Stimulated activated CD8-positive, alpha-beta memory T cell treated with anti-CD3 and anti-CD28 coated beads, Interleukin-7, amount 100 ng/mL, for 48 hours (primary cell): ENCODE data around the gene LAMB4.

Source experiments
- DNase-seq, 2 donors: peaks; one replicate each; pipeline ENCODE4 v3.0.0-alpha.2; 2020; ENCODE audit warnings: low read depth in 1 of 2; ENCODE audit errors: extremely low read depth in 1 of 2

Gene LAMB4

DNA sequence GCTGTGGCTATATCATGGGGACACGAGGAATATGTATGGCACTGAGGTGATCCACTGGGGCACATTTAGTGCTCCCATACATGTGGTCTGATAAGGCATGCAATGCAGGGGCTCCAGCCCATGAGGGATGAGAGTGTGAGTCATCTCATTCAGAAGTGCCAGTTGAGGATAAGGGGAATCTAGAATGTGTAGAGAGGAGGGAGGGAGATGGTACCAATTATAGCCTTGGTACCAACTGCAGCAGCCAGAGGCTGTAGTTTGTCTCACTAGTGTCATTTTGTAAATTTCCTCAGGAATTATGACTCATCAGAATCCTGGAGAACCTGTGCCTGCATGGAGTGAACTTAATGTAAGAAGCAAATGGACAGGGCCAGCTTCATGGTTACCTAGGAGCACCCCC lies 46.2 kb downstream of the LAMB4 start:
- no peak for DNase-seq

DNA sequence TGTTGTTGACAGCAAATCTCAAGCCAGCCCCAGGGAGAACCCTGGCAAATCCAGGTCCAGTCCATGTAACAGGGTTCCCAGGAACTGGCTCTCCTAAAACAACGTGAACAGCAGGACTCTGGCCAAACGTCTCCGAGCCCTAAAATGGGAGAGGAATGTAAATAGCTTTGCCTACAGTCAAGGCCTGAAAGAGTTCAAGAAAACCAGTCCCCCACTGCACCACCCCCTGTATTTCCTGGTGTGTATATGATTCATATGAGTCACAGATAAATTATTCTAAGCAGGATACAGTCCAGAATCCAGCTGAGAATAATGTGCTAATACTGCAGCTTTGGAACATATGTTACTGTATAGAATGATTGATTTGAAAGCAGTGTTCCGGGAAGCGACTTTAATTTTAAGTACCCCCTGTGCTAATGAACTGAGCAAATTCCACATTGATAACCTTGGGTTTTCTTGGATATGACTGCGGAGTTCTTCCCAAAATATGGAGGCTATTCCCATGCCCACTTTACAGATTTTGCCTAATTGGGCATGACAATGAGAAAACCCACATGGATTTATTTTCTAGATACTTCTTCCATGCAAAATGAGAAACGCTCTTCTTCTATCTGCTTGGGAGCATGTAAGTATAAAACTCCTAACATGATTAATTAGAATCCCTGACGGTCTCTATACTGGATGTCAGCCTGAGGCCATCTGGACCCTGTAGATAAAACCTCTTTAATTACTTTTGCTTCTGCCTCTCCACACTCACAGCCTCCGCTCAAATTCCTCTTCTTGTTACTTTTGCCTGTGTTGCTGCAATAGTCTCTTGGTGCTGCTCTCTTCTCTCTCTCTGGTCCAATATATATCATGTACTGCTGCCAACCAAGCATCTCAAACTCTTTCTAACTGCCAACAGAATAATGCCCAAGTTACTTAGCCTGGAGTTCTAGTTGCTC lies 50.2 kb downstream of the LAMB4 start:
- no peak for DNase-seq

DNA sequence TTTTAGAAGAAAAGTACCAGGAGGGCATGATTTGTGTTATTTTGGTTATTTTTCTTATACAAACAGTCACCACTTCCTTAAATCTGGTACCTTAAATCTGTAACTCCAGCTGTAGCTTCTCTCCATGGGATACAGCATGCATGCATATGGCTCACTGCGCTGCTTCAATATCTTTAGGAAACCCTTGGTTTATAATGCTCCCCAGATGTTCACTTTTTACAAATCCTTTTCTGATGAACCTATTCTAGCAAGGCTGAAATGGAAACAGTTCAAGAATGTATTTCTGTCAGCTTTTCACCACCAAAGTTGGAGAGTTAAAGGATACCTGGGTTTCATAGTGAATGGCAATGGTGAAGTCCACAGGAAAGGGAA lies 50.9 kb downstream of the LAMB4 start:
- no peak for DNase-seq

DNA sequence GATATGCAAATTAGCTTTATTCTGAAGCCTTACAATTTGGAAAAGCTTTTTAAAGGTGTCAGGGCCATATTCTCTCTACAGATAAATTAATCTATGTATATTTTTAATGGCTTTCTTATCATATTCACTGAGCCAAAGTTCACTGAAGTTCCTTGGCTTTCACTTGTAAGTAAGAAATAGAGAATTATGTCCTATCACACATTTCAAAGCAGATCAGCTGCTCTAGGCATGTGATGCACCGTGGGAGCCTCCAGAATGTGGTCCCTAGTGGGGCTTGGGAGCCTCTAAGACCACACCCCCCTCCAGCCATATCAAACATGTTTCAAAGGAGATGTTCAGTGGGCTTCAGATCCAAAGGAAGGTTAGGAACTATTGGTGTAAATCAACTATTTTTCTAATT lies 51.5 kb downstream of the LAMB4 start:
- no peak for DNase-seq

DNA sequence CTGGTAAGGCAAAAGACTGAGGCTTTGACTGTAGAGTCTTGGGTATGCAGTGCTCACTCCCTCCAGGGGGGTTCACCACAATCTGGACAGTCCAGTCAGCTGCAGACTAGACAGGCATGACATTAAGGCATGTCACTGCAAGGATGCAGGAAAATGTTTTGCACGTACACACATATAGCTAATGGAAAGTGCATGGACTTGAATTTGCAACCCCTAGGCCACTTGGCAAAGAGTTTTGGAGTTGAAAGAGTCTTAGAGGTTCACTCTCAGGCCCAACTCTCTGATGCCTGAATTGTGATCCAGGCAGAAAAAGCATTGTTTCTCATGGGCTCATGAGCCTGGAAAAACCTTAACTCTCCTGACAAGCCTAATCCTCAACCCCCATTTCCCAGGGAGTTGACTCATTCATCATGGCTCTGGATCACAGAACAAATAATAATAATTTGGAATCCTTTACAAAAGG lies 51.9 kb downstream of the LAMB4 start:
- no peak for DNase-seq

DNA sequence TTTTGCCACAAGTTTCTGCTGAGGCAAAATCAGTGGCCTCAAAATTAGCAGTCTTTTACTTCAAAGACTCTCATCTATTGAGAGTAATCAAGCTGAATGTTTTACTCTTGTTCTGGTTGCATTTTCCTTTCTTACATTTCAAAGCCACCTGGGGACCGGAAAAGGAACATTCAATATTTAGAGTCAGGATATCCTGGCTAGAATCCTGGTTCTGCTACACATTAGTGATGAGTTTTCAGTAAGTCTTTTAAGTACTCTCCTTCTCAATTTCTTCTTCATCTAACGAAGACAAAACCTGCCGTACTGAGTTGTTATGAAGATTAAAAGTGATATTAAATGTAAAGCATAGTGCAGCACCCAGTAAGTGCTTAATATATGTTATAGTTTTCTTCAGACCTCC lies 52.5 kb downstream of the LAMB4 start:
- no peak for DNase-seq

DNA sequence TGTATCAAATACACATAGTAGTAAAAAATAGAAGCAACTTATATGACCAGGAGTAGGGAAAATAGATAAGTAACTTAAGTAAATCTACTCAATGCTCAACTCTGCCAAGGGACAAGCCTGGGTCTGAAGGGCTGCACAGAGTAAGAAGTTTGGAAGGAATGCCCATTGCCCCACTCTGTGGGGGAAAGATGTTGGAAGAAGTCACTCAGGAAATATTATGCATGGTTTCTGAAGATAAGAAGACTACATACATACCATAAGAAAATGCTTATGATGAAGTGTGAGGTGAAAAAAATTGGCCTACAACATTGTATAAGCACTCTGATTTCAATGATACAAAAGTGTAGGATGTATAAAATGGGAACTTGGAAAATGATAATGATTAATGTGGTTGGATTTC lies 54.0 kb downstream of the LAMB4 start:
- no peak for DNase-seq

DNA sequence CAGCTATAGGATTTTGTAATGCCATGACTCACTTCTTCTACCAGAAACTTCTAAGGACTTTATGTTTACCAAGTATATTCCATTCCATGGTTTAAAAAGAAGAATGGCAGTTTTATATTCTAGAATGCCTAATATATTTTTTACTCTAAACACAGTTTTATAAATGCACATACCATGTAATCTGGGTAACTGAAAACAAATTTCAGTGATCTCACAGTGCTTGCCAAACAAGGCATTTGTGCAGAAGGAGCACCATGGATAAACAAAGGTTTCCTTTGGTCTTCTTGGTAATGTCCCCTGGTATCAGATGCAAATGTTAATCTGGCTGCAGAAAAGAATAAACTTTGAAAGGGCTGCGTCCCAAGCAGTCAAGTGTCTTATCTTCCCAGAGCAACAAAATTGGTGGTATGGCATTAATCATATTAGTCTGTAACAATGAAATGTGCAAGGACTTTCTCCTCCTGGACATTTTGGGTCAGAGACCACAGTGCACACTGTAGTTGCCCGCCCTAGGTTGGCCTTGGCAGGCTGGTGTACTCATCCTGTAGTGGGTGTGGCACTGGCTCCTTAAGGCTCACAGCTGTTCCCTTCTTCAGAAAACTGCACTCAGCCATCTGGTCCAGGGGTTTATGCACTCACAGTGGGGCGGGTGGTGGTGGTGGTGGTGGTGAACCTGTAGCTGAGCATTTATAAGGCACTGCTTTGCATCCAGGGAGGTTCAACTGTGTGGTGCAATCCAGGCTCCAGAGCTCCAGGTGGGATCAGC lies 56.7 kb downstream of the LAMB4 start:
- DNase-seq: no peak

DNA sequence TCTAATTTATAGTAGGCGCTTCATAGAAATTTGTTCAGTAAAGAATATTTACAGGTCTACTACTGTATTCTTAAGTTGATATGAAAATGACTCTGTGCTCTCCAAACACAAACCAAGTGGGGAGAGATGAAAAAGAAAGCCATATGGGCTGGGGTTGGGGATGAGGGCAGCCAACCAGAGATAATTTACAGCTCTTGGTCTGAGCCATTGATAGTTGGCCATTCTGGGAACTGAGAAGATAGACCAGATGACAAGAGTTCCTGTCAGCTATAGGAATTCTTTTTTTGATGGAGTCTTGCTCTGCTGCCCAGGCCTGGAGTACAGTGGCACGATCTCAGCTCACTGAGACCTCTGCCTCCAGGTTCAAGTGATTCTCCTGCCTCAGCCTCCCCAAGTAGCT lies 57.4 kb downstream of the LAMB4 start:
- no peak for DNase-seq

DNA sequence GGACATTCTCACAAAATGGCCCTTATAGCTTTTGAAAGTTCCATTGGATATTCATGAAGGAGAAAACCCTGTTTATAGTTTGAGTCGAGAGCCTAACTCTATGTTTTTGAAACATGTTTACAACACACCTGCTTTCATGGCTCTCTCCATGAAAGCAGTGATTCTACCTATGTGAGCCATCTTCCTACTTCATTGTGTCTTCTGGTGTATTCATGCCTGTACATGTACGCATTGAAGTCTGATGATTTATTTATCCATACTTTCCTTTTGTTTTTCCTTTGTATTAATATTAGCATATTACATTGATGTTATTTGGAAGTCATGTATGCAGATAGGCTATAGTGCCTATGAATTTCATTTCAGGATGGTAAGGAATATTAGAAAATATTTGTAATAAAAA lies 58.0 kb downstream of the LAMB4 start:
- no peak for DNase-seq

DNA sequence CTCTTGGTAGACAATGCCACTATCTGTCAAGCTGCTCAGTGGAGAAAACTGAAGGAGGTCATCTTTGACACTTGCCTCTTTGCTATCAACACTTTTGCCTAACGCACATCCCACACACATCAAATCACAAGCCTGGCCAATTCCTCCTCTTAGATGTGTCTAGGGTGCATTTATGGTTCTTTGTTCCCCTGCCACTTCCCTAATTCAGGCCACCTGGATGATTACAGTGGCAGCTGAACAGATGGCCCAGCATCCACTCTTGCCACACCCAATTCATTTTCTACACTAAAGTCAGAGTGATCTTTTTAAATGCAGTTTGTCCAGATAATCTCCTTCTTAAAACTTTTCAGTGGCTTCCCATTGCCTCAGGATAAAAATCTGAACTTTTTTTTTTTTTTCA lies 58.6 kb downstream of the LAMB4 start:
- no peak for DNase-seq

DNA sequence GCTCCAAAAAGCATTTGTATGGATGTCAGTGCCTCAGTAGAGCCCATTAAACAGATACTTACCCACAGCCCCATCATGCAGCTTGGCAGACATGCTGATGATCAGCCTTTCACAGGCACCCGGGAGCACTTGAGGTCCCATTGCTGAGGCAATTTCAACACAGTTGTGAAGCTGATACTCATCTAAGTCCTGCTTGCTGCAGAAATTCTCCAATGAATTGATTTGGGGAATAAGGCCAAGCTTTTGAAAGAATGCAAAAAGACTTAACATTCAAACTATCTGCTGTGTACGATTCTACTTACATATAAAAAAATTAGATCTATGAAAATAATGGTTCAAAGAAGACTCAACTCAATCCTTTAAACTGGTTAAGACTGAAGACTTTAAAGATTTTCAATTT lies 60.5 kb downstream of the LAMB4 start:
- DNase-seq: no peak

DNA sequence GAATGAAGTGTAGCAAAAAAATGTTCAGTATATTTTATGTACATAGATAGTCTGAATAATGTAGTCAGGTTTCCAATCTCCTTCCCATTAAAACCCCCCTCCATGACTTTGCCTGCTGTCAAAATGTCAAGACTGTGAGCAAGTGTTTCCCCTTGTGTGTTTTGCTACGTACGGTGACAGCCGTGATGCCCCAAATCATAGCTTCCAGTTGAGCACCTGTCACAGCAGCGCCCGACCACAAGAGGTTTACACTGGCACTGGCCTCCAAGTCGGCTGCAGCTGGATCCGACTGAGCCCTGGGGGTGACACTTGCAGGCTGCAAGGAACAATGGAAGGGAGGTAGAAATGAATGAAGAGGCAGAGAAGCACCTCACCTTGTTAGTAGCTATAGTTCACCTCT lies 62.3 kb downstream of the LAMB4 start:
- DNase-seq: no peak

DNA sequence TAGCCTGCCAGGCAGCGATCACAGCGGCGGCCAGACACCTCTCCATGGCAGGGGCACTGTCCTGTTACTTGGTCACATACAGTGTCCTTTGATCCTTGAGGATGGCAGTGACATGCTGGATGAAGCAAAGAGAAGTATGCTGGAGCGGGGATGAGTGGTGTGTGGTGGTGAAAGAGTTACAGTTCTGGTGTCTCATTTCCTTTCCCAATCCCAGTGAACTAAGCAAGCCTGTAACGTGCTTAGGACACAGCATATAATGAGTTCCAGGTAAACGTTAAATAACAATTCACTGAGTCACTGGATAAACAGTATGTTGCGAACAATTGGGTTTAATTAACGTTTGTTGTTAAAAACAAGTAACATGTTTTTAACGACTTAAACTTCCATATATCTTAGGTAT lies 63.7 kb downstream of the LAMB4 start:
- no peak for DNase-seq

DNA sequence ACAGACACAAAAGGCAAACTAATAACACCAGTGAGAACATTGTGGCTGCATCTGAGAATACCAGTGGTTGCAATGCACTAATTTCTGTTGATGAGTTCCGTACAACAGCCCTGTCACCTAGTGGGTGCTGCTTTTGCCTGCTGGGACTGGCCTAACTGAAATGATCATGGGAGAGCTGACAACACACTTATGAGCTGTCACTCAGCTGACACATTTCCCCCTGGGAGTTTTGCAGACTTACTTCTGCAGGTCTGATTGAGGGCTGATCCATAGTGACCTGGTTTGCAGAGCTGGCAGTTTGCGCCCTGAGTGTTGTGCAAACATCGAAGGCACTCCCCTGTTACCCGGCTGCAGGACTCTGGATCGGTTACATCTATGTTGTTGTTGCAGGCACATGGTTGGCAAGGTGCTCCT lies 66.6 kb downstream of the LAMB4 start:
- DNase-seq: no peak

DNA sequence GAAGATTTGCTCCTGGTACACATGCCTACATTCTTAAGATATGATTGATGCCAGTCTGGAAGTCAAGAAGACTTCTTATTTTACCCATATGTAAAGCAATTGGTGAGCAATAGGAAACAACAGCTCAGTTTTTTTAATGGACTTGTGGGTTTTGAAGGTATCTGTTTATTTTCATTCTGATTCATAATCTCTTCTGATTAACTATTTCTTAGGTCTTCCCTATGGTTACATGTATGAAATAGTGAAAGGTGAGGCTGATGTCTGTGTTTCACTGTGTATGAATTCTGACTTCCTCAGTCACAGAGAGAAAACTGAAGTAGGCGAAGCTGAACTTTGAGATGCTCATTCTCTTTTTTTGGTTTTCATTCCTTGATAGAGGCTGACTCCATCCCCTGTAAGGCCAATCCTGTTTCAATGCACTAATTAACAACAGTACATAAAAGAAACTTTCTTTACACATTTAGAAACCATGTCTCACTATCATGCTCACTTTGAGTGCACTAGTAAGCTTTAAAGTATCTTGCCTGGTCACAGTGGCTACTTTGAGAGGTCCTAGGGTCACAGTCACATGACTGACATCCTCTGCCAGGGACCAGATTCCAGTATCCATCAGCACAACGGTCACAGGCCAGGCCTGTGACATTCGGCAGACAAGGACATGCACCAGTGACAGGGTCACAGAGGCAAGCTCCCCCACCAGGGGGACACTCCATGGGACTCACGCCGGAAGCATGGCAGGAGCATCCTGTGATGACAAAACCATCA lies 67.7 kb downstream of the LAMB4 start:
- DNase-seq: no peak

DNA sequence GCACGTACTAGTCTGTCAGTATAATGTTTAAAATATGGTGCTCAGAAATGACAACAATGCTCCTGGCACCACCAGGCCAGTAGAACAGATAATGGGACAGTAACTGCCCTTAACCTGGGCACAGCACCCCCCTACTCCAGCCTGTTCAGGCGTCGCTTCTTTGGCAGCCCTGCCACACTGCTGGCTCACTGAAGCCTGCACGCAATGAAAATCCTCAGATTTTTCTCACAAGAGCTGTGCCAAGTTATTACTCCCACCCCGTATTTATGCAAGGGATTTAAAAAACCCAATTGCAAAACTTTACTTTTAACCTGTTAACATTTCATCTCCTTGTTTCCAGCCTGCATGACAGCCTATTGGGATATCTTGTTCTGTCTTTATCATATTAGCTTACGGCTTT lies 70.6 kb downstream of the LAMB4 start:
- no peak for DNase-seq

DNA sequence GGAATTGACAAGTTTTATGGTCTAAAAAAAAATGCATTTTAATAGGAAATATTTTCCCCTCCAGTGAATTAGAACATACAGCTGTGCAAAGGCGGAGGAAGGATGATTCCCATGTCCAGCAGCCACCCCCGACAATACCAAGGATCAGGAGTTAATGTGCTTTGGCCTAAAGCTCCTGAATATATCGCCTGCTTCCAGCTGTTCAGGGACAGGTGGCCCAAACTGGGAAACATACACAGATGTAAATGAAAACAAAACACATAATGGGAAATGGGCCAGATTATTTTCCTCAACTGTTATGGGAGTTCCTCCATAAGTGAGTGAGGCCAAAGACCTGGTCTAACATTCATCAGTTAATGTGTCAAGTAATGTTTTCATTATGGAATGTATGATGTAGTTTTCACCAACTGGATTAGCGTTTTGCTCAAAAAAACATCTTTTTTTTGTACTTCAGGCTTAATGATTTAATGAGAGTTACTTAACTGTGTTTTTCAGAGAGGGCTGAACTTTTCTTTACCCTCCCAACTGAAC lies 72.1 kb downstream of the LAMB4 start:
- DNase-seq: no peak

DNA sequence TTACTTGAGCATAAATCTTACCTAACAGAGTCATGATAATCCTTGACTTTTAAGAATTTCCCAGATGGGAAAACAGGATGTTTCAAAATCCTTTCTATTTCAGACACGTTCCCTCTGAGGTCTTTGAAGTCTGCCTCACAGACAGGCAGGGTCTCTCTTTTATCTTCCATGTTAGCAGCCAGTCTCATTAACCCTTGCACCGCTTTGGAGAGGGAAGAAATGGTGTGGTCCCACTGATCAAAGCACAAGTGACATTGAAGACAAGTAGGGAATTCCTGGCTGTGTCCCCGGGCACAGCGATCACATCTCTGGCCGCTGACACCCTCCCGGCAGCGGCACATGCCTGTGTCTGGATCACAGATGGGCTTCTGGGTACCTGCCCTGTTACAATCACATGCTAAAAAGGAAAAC lies 74.5 kb downstream of the LAMB4 start:
- DNase-seq: no peak

DNA sequence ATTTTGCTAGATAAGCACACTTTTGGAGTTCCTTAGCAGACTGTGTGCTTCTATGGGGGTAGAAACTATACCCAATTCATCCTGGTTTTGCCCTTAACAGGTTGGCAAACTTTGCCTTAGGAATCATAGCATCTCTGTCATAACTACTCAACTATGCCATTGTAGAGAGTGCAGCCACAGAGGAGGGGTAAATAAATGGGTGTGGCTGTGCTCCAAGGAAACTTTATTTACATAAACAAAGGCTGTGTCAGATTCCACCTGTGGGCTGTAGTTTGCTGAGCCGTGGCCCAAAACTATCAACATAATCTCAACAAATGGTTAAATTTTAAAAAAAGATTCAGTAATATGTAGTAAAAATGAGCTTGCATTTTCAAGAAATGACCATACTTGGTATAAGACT lies 75.6 kb downstream of the LAMB4 start:
- DNase-seq: no peak

DNA sequence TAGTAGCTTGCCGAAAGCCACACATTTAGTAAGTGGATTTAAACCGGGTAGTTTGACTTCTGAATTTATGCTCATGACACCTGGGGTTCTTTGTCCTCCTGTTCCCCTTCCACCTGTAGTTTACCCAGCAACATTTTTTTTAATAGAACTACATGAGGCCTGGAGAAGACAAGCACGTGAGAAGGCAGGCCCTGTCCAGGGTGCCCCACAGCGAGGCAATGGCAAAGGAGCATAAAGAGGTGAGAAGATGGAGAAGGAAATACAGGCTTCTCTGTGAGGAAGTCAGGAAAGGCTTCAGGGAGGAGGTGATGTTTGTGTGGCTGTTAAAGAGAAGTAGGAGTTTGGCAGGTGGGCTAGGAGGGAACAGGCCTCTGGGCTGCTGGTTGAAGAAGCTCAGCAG lies 76.9 kb downstream of the LAMB4 start:
- DNase-seq: no peak
